Right lobe of liver (tissue), 4 donors: ENCODE results near the gene RANBP17.

Experiments used
- POLR2A ChIP-seq: fragments of 450-650 bp; IDR thresholded peaks from one replicate; pipeline ENCODE4 v1.6.1; 2017; ENCODE audit warnings: antibody characterized with exemption, mild to moderate bottlenecking
- TF ChIP-seq, protein P1 (sequence below), 4 donors: fragments of 200-600 bp in 3 of 4; fragments of 450-650 bp in 1 of 4; IDR thresholded peaks; one replicate each; pipeline versions ENCODE4 v1.5.1 to v1.8.0; 2016 to 2022; ENCODE audit warnings: antibody characterized with exemption in 4 of 4, mild to moderate bottlenecking in 2 of 4
- donor health status: DM: no; HTN: no; CAD: no.
- donor health status: DM: no; HTN: no; CAD: no.
- donor health status: DM: no; HTN: yes; CAD: no.

DNA sequence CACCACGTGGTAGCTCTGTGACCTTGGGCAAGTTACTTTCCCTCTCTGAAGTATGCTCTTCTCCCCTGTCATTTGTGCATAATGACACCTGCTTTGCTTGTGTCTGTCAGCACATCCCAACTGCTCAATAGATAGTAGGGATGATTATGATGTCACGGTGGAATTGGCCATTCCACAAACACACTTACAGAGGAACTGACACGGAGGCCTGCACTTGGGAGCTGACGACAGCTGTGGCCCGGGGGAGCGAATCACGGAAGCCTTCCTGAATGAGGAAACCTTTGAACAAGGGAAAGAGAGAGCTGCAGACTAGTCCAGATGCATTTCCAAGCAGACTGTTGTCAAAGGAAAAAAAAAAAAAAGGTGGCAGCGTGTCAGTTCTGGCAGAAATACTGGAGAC, 468.2 kb downstream of the RANBP17 start:
- TF ChIP-seq, protein P1, sequence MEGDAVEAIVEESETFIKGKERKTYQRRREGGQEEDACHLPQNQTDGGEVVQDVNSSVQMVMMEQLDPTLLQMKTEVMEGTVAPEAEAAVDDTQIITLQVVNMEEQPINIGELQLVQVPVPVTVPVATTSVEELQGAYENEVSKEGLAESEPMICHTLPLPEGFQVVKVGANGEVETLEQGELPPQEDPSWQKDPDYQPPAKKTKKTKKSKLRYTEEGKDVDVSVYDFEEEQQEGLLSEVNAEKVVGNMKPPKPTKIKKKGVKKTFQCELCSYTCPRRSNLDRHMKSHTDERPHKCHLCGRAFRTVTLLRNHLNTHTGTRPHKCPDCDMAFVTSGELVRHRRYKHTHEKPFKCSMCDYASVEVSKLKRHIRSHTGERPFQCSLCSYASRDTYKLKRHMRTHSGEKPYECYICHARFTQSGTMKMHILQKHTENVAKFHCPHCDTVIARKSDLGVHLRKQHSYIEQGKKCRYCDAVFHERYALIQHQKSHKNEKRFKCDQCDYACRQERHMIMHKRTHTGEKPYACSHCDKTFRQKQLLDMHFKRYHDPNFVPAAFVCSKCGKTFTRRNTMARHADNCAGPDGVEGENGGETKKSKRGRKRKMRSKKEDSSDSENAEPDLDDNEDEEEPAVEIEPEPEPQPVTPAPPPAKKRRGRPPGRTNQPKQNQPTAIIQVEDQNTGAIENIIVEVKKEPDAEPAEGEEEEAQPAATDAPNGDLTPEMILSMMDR (IDR thresholded peaks at IDR 0.05): no peak
- no peak for TF ChIP-seq POLR2A
